GM21447 (cell line): ENCODE results near the gene ARL3.
"Not testable (repeated sequence)": the region's sequence is repeated elsewhere in the genome, so short reads cannot be mapped to it uniquely, and the experiment has no call there.

Experiments used
- ATAC-seq: cut with Tn5 transposase; IDR thresholded peaks from one replicate; pipeline ENCODE4 v1.9.1; 2021; ENCODE audit not compliant: unreplicated experiment

The ARL3 gene

GRCh38 chr10:102705531-102705930 is 8.7 kb downstream of the ARL3 start:
- no peak for ATAC-seq

GRCh38 chr10:102704915-102705314 is 9.3 kb downstream of the ARL3 start:
- ATAC-seq = no peak

GRCh38 chr10:102702742-102703141 is 11.5 kb downstream of the ARL3 start:
- ATAC-seq = no peak

GRCh38 chr10:102701796-102702195 is 12.4 kb downstream of the ARL3 start:
- ATAC-seq = no peak

GRCh38 chr10:102701272-102701671 is 12.9 kb downstream of the ARL3 start:
- no peak for ATAC-seq

- ATAC-seq = no peak
Measured at GRCh38 chr10:102698894-102699293, 15.3 kb downstream of the ARL3 start.

GRCh38 chr10:102696736-102697135 is 17.5 kb downstream of the ARL3 start:
- no peak for ATAC-seq

GRCh38 chr10:102695401-102695800 is 18.8 kb downstream of the ARL3 start:
- not testable (repeated sequence) for ATAC-seq

GRCh38 chr10:102691285-102692066 is 22.7 kb downstream of the ARL3 start:
- ATAC-seq = no peak

- ATAC-seq = no peak
Measured at GRCh38 chr10:102683736-102684135, 30.5 kb downstream of the ARL3 start.

- no peak for ATAC-seq
Measured at GRCh38 chr10:102682981-102683380, 31.2 kb downstream of the ARL3 start.

- no peak for ATAC-seq
Measured at GRCh38 chr10:102682416-102682815, 31.8 kb downstream of the ARL3 start.

GRCh38 chr10:102681696-102682095 is 32.5 kb downstream of the ARL3 start:
- ATAC-seq = no peak

- ATAC-seq = no peak
Measured at GRCh38 chr10:102679596-102679995, 34.6 kb downstream of the ARL3 start.

- ATAC-seq = no peak
Measured at GRCh38 chr10:102678842-102679289, 35.3 kb downstream of the ARL3 start.

GRCh38 chr10:102678068-102678400 is 36.2 kb downstream of the ARL3 start:
- no peak for ATAC-seq

- no peak for ATAC-seq
Measured at GRCh38 chr10:102677331-102678067, 36.7 kb downstream of the ARL3 start.

- ATAC-seq = no peak
Measured at GRCh38 chr10:102676534-102677315, 37.5 kb downstream of the ARL3 start.

GRCh38 chr10:102675666-102676533 is 38.3 kb downstream of the ARL3 start:
- ATAC-seq = no peak

- no peak for ATAC-seq
Measured at GRCh38 chr10:102675011-102675665, 39.1 kb downstream of the ARL3 start.
